GM21619 (cell line): ENCODE results near the gene HOMER3.
"Not testable (repeated sequence)": the region's sequence is repeated elsewhere in the genome, so short reads cannot be mapped to it uniquely, and the experiment has no call there.

Experiments used
- ATAC-seq: cut with Tn5 transposase; IDR thresholded peaks from one replicate; pipeline ENCODE4 v1.9.1; 2021; ENCODE audit not compliant: unreplicated experiment

The HOMER3 gene

DNA sequence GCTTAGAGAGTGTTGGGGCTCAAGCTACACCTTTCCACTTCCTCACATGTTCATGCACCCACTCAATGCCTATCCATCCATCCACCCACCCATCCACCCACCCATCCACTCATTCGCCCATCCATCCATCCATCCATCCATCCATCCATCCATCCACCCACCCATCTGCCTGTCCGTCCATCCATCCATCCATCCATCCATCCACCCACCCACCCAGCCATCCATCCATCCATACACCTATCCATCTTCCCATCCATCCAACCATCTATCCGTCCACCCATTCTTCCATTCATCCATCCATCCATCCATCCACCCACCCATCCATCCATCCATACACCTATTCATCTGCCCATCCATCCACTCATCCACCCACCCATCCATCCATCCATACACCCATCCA, 13.1 kb upstream of the HOMER3 start:
- no peak for ATAC-seq

DNA sequence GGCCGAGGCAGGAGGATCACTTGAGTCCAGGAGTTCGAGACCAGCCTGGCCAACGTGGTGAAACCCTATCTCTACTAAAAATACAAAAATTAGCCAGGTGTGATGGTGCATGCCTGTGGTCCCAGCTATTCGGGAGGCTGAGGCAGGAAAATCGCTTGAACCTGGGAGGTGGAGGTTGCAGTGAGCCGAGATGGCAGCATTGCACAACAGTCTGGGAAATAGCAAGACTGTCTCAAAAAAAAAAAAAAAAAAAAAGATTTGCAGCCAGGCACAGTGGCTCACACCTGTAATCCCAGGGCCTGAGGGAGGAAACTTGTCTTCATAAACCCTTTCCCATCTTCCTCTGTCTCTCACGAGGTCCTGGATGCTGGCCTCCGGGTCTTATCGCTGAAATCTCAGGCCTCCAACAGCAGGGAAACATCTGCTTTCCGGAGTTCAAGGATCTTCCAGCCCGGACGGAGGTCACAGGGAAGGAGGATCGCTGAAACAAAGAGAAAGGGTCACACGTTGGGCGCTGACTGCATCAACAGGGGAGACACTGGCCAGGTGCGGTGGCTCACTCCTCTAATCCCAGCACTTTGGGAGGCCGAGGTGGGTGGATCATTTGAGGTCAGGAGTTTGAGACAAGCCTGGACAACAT, 11.5 kb upstream of the HOMER3 start:
- not testable (repeated sequence) for ATAC-seq

DNA sequence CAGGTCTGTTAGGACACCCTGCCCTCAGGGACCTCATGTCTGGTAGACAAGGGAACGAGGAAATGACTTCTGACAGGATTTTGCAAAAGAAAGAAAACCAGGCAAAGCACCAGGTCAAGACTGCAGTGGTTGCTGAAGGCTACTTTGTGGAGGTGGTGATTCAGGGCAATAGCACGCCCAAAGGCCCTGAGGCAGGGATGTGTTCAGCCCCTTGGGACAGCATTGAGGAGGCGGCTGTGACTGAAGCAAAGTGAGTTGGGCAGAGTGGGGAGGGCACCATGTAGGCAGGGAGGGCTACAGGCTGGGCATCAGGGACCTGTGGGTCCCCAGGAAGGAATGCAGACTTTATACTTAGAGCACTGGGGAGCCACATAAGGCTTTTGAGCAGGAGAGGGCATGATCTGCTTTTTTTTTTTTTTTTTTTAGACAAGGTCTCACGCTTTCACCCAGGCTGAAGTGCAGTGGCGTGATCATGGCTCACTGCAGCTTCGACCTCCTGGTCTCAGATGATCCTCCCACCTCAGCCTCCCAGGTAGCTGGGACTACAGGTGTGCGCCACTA, 10.8 kb upstream of the HOMER3 start:
- no peak for ATAC-seq

DNA sequence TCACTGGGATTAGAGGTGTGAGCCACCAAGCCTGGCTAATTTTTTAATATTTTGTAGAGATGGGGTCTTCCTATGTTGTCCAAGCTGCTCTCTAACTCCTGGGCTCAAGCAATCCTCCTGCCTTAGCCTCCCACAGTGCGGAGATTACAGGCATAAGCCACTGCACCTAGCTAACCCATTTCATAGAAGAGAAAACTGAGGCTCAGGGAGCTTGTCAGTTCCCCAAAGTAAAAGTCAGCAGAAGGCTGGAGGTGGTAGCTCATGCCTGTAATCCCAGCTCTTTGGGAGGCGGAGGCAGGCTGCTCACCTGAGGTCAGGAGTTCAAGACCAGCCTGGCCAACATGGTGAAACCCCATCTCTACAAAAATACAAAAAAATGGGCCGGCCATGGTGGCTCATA, 8.8 kb upstream of the HOMER3 start:
- ATAC-seq: no peak

DNA sequence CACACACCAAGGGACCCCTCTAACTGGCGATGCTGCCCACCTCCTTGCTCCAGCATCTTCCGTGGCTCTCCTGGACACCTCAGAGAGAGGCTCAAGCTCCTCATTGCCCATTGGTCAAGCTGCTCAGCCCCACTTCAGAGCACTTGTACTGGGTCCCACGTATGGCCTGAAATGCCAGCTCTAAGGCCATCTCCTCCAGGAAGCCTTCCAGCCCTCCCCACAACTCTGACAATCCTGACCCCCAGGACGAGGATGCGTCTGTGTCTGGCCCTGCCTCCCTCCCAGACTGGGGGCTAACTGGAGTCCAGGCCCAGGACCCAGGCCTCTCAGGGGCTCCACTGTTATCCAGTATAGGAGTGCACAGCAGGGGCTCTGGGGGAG, 7.9 kb upstream of the HOMER3 start:
- ATAC-seq: no peak

DNA sequence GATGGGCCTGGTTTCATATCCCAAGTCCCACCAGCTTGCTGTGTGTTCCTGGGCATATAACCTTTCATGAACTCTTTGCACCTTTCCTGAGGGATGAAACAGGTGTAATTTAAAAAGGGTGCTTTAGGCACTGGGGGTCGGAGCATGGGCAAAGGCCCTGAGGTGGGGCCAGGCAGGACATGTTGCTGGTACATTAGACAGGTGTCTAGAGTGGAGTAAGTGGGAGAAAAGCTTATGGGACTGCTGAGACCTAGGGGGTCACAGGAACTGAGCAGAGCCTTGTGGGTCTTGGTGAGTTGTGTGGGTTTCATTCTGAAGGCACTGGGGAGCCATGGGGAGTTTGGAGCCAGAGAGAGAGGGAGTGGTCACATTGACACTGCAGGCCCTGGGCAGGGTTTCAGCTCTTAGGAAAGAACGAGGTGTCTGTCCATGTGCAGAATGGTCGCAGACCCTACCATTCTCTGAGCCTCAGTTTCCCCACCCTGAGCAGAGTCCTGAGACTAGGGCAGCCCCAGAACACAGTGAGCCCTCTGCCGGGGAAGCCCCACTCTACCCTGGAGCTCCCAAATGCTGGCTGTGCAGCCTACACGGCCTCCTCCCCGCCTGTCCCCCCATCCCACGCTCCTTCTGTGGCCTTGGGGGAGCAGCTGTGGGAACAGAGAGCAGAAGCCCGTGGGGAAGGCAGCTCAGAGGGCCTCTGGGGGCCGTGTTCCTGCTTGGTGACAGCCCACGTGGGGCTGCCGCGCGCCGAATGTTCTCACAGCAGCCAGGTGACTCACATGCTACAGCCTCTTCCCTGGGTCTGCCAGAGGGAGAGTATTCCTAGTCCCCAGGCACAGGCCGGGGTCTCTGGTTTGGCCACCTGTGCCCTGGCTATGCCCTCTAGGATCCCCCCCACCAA, 7.3 kb upstream of the HOMER3 start:
- ATAC-seq: no peak

DNA sequence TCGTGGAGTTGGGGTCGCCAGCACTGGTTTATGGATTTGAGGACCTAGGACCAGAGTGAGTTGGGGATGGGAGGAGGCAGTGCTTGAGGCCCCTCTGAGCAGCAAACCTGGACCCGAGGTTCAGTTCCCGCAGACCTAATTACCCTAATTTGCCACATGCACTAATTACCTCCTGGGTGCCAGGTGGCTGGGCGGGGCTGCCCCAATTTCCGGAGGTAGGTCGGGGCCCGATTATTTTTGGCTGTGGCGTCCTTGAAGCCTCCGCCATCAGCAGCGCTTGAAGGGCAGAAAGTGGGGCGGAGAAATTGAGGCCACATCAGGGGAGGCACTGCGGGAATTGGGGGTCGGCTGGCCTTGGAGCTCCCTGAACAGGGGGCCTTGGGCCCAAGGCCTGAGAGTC, 5.9 kb upstream of the HOMER3 start:
- ATAC-seq: no peak

DNA sequence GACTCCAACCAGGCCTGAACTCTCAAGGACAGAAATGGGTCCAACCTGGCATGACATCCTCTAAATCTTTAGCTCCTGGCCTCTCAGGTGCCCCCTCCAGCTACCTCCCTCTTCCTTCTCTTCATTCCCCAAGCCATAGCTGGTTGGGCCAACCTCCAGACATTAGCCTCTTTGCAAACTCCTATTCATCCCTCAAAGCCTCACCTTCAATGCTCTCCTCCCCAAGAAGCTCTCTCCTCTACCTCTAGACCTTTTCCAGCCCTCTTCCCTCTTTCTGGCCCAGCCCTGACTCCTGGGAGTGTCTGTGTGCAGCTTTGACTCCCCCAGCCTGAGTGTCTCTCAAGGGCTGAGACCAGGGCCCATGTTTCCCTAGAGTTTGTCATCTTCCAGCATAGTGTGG, 5.3 kb upstream of the HOMER3 start:
- ATAC-seq: no peak

DNA sequence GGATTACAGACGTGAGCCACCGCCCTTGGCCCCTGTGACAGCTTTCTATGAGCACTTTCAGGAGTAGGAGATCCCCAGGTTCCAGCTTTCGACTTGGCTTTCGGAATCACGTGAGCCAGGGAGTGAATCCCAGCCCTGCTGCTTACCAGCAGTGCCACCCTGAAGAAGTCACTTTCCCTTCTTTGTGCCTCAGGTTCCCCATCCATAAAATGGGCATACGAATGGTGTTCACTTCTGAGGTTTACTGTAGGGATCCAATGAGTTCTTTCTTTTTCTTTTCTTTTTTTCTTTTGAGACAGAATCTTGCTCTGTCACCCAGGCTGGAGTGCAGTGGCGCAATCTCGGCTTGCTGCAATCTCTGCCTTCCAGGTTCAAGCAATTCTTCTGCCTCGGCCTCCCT, 4.3 kb upstream of the HOMER3 start:
- ATAC-seq: no peak

DNA sequence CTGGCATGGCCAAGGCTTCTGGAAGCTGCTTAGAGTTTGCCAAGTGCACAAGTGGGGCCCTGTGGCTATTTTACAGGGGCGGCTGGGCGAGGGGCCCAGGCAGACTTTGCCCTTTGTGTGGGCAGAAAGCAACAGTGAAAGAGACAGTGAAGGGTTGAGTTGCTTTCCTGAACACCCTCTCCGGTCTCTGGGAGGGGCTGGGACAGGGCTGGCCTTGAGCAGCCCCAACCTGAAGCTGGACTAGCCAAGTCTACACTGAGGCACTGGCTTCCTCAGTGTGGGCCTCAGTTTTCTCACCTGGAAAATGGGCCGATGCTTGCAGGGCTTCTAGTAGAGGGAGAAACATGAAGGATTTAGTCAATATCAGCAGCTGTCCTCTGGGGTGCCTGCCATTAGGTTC, 2.4 kb upstream of the HOMER3 start:
- ATAC-seq: no peak

DNA sequence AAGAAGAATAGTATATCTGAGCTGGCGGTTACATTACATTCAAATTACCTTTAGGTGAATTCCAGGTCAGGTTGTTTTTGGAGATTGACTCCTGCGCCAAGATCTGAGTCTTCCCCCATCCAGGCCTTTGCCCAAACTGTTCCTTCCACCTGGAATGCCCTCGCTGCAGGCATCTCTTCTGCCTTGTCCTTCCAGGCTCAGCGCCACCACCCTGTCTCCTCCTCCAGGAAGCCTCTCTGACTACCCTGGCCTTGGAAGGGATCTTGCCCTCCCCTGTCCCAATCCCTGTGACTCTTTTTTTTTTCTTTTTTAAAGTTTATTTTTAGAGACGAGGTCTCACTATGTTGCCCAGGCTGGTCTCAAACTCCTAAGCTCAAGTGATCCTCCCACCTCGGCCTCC, 1.7 kb upstream of the HOMER3 start:
- ATAC-seq: no peak

DNA sequence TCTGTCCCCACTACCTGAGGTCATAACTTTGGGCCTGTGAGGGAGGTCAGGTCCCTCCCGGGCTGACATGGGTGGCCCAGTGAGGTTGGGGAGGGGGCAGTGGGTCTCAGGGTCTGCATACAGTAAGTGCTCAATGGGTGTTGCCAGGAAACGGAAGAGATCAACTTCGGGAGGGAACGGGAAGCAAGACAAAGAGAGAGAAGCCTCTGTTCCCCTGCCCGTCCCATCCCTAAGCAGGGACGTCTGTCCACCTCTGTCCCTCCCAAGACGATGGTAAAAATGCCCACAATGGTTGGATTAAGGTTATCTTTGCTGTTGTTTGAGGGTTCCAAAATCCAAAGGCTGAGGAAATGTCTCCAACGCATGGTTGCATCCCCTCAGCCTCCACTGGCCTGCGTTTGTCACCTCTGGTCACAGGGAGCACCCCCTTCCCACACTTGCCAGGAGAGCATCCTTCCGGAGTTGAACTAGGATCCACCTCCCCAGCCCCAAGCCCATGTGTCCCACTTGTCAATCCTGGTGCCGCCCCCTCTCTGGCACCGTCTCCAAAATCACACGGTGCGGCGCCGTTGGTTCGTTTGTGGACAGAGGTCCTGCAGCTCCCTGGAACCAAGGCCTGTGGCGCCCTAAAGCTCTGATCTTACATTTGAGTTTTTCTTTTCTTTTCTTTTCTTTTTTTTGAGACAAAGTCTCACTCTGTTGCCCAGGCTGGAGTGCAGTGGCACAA, 774 bp upstream of the HOMER3 start:
- no peak for ATAC-seq

DNA sequence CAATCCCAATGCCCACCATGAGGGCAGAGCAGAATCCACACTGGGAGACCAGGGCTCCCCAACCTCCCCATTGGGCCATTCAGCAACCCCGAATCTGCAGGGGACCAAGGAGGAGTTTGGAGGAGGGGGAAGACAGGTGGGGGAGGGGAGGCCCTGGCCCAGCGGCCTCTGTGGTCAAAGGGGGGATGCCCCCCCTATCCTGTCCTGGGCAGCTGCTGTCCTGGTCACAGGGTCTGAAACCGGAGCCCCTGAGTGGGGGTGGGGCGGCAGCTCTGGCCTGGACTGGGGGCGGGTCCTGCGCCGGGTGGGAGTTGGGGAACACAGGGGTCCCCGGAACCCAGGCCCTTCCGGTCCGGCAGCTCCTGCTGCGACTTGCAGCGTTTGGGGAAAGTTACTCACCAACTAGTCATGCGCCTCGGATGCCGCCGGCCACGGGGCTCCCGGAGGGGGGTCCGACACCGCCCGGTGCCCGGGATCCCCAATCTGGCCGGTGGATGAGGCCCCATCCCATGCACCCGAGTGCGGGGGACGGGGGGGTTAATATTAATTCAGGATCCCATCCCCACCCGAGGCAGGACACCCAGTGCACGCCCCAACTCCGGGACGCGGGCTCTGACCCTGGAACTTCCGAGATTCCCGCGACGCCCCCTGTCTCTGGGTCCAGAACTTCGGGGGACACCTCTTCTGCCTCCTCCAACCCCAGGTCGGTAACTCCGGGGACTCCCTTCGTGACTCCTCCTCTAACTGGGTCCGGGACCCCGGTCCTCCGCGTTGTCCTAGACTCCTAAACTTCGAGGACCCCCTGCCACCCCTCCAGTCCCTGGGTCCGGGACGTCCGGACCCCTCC, 872 bp downstream of the HOMER3 start:
- no peak for ATAC-seq

DNA sequence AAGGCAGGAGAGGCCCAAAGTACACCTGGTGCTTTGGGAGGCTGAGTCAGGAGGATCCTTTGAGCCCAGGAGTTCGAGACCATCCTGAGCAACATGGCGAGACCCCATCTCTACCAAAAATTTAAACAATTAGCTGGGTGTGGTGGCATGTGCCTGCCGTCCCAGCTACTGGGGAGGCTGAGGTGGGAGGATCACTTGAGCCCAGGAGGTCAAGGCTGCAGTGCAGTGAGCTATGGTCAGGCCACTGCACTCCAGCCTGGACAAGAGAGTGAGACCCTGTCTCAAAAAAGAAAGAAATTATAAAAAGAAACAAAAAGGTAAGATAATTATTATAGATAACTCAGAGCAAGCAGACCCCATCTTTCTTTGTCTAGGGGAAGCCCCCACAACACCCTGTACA, 1.9 kb downstream of the HOMER3 start:
- ATAC-seq: no peak

DNA sequence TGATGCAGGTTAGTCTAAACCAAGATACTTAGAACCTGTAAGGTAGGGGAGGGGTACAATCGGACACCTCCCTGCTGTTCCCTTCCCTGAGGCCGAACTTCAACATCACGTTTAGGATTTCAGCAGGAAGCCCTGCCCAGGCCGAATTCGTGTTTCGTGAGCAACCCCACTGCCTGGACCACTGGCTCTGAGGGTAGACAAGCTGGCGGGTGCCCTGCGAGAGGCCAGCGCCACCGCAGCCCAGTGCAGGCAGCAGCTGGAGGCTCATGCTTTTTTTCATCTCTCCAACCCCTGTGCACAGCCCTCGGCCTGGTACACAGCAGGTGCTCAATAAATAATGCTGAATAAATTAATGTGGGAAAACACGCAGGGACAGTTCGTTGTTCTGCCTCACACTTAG, 7.7 kb downstream of the HOMER3 start:
- no peak for ATAC-seq

DNA sequence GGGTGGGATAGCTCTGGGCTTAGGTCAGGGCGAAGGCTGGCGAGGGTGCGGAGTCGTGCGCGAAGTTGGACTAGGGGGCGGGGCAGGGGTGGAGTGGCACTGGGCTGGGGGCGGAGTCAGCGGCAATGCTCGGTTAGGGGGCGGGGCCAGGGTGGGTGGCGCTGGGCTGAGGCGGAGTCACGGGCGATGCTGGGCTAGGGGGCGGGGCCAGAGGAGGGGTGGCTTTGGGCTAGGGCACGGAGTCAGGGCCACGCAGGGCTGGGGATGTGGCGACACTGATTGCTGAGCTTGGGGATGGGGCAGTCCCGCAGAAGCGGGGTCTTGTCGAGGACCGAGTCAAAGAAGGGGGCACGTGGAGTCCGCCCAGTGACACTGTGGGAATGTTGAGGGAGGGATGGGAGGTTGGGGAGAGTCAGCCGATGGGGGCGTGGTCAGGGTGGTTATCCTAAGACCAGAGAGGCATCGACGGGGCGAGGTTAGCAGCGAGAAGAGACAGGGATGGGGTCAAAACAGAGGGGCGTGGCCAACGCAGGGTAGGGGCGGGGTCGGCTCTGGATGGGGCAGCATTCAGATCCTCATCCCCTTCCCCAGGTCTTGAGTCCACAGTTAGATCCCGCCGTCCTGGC, 8.7 kb downstream of the HOMER3 start:
- no peak for ATAC-seq

DNA sequence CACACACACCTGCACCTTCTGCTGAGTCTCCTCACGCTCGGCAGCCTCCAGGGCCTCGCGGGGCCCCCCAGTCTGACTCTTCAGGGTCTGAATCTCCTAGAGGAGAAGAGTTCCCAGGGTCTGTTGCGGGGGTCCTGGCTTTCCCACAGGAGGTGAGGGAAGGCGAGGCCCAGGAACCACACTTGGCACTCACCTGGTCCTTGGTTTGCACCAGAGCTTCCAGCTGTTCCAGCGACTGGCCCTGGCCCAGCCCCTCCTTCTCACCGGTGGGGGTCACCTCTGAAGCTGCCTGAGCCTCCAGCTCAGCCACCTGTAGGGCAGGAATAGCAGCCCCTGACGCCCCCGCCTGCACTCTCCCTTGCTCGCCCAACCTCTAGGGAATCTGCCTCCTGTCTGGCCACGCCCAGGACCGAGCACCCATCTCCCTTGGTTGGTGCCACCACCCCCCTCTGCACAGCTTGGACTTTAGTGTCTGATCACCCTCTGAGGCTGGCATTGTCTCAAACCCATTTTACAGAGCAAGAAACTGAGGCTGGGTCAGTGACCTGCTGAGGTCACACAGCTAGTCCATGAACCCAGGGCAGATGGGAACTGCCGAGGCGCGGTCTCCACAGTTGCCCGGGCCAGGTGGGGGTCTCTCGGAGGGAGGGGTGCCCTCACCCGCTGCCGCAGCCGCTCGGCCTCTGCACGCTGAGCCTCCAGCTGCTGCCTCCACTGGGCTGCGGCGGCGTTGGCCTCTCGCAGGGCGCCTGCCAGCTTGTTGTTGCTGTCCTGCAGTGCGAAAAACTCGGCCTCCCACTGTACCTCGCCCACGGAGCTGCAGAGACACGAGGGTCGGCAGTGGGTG, 9.5 kb downstream of the HOMER3 start:
- no peak for ATAC-seq

DNA sequence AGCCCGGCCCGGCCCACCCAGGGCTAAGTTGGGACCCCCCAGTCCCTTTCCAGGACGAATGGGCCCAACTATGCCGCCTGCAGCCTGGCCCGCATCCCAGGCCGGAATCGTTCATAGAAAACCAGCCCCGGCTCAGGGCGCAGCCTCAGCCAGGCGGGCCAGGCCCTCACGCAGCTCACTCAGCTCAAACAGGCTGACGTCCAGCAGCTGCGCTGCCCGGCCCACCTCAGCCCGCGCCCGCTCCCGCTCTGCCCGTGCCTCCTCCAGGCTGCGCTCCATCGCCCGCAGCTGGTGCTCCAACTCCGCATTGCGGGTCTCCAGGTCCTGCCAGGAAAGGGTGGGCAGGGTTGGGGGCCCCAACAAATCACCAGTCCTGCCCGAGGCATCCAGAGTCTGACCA, 11.7 kb downstream of the HOMER3 start:
- no peak for ATAC-seq

DNA sequence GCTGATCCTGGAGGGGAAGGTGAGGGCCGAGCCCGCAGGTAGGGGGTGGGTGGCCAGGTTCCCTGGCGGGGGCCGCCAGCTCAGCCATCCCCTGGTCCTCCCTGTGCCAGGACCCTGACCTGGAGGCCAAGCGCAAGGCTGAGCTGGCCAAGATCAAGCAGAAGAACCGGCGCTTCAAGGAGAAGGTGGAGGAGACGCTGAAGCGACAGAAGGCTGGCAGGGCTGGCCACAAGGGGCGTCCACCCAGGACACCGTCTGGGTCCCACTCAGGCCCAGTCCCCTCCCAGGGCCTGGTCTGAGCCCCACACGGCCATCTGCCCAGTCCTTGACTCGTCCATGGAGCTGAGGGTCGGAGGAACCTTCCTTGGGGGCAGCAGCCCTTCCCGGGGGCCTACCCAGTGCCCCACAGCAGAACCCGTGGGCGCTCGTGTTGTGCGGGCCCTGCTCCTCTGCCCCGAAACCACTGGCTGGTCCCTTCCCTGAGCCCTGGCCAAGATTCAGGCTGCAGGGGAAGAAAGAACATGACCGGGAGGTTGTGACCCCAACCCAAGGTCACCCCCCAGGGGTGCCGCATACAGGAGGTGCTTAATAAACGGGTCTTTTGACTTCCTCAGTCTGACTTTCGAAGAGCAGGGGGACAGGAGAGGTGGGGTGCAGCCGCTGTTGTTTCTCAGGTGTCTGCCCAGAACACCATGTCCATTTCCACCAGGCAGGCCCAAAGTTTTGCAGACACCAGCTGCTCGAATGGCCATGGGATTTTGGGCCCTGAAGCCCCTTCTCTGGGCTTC, 12.8 kb downstream of the HOMER3 start:
- ATAC-seq: no peak
